Transverse colon (tissue), 4 donors: ENCODE measurements around the gene KCP. TPM values are rescaled to one million over a fixed set of nuclear protein-coding genes. Genes with fewer than 3 reads are reported as not detected.

Experiments
- DNase-seq: peaks from one replicate; pipeline ENCODE4 v3.0.0-alpha.2; 2019
- H3K27ac ChIP-seq, 4 donors: fragments of 200-600 bp; sonication (generic); 2 replicates each; pipeline ENCODE4 v1.5.1; 2016 to 2018; ENCODE audit warnings: inconsistent platforms in 4 of 4
- H3K27me3 ChIP-seq: fragments of 200-600 bp; sonication (generic); 2 replicates; pipeline ENCODE4 v1.5.1; 2017; ENCODE audit warnings: inconsistent platforms
- H3K36me3 ChIP-seq, 4 donors: fragments of 200-600 bp; sonication (generic); 2 replicates each; pipeline ENCODE4 v1.5.1; 2017 to 2019; ENCODE audit warnings: inconsistent platforms in 4 of 4
- H3K4me1 ChIP-seq, 4 donors: fragments of 200-600 bp; sonication (generic); 2 replicates each; pipeline ENCODE4 v1.5.1; 2017 to 2020; ENCODE audit warnings: inconsistent platforms in 4 of 4
- H3K4me3 ChIP-seq, 4 donors: fragments of 200-600 bp; sonication (generic); 1 replicate in 1 of 4; 2 replicates in 3 of 4; pipeline versions ENCODE4 v1.5.1 to v1.6.1; 2017 to 2019; ENCODE audit warnings: inconsistent platforms in 4 of 4
- H3K9me3 ChIP-seq, 2 donors: fragments of 200-600 bp; sonication (generic); 2 replicates each; pipeline ENCODE4 v1.5.1; 2017 to 2019; ENCODE audit warnings: inconsistent platforms in 2 of 2
- CTCF ChIP-seq, 5 experiments: fragments of 200-600 bp in 3 of 5; fragments of 450-650 bp in 2 of 5; sonication (generic) in 3 of 5; IDR thresholded peaks; 1 replicate in 2 of 5; 2 replicates in 3 of 5; pipeline ENCODE4 v1.5.1; 2016 to 2017; ENCODE audit warnings: antibody characterized with exemption in 5 of 5, inconsistent platforms in 3 of 5, mild to moderate bottlenecking in 2 of 5, moderate library complexity in 1 of 5
- EP300 ChIP-seq: sonication (generic); formaldehyde crosslinking; IDR thresholded peaks from one replicate; pipeline ENCODE4 v1.6.1; 2017; ENCODE audit warnings: antibody characterized with exemption, low read depth
- POLR2A ChIP-seq: fragments of 450-650 bp; IDR thresholded peaks from one replicate; pipeline ENCODE4 v1.6.1; 2016; ENCODE audit warnings: antibody characterized with exemption, mild to moderate bottlenecking, moderate library complexity
- POLR2AphosphoS5 ChIP-seq, 3 donors: sonication (generic); formaldehyde crosslinking; IDR thresholded peaks; one replicate each; pipeline ENCODE4 v1.6.1; 2016; ENCODE audit warnings: antibody characterized with exemption in 3 of 3
- WGBS, 2 donors: methylation state at CpG; one replicate each; pipeline ENCODE4 v1.1.5; 2018; ENCODE audit warnings: low coverage in 1 of 2; 5-methylcytosine and 5-hydroxymethylcytosine counted together
- in situ Hi-C, 4 donors: fragments of 200-750 bp; cut with MboI; loops; one replicate each; pipeline versions ENCODE4 v1.15.0 to v1.15.1; 2017; ENCODE audit warnings: low sequenced_read_pairs in 3 of 4, low pct_ligation_motif_present in 1 of 4, low pct_unique_long_range_greater_than_20kb in 1 of 4
- intact Hi-C: fragments of 100-400 bp; cut with DNase I; formaldehyde crosslinking; loops from one replicate; pipeline ENCODE4 v1.15.1; 2023; ENCODE audit warnings: low total_unique reads
- total RNA-seq, 4 donors: library from RNA; depleted of rRNA; stranded (reverse); fragments of >200 nt; gene quantifications; one replicate each; pipeline ENCODE4 v1.1.0, GENCODE V29; 2016

The KCP gene
- total RNA-seq, 4 donors from 2014 or later = 0.32 to 0.75 (median 0.68) TPM; not detected in 1

- H3K36me3 ChIP-seq = no peaks in the 10 kb centered on the region
- 86% methylated on average over 17 of the region's 17 CpGs; no CpG with 5 or more reads in 1 of the 2 donors for WGBS, 2 donors
- in situ Hi-C loops = no loop called here
- H3K4me1 ChIP-seq = peaks cover 5 to 27% (median 10%) of the 10 kb centered on the region in 4 donors
- H3K27me3 ChIP-seq = peaks cover 40% of the 10 kb centered on the region
- intact Hi-C loops = no loop called here
- peak overlapping the region; percentile 60 to 94 (median 81) for H3K27ac ChIP-seq
- H3K4me3 ChIP-seq = no peak overlapping the region
- no peak for DNase-seq
- peak in 1 of 3 donors; percentile 22 for TF ChIP-seq POLR2AphosphoS5 (IDR thresholded peaks at IDR 0.05)
- TF ChIP-seq EP300 = no peak
- no peaks in the 10 kb centered on the region for H3K9me3 ChIP-seq
Observed at GRCh38 chr7:128827248-128827958, 83.1 kb downstream of the KCP start.

- DNase-seq = no peak
- peak overlapping the region in 3 of 4 donors; percentile 60 to 94 (median 84) for H3K27ac ChIP-seq
- TF ChIP-seq EP300 (no peak), POLR2AphosphoS5 (IDR thresholded peaks at IDR 0.05) (no peak), CTCF (IDR thresholded peaks at IDR 0.05) (no peak), POLR2A (no peak)
- WGBS, 2 donors = 78 to 83% methylated on average over 1 of the region's 1 CpG
- intact Hi-C loops (no loop called here), in situ Hi-C loops (no loop called here)
- H3K4me1 ChIP-seq = peaks cover 5 to 22% (median 8%) of the 10 kb centered on the region in 4 donors
- H3K36me3 ChIP-seq = no peaks in the 10 kb centered on the region
- H3K27me3 ChIP-seq = peaks cover 35% of the 10 kb centered on the region
- H3K4me3 ChIP-seq = no peak overlapping the region
- H3K9me3 ChIP-seq = no peaks in the 10 kb centered on the region
Observed at GRCh38 chr7:128826916-128827247, 83.6 kb downstream of the KCP start.

Other genes with a start within 250 kb of the KCP start
- gene GARIN1A, start 238.4 kb downstream of the KCP start, total RNA-seq = 1 to 10 TPM in 1 of 4 donors, under 1 TPM in 2, not detected in 1; 0.27 to 1.4 (median 0.48) TPM
- 1,000 to 10,000 TPM in 1 of 4 donors, 10 to 100 TPM in 3; 23.6 to 1,780 (median 44.0) TPM for gene CALU, start 171.3 kb downstream of the KCP start, total RNA-seq
- gene OPN1SW, start 134.9 kb downstream of the KCP start, total RNA-seq = not detected
- 10 to 100 TPM in 2 of 4 donors, 1 to 10 TPM in 2; 1.9 to 16.5 (median 8.3) TPM for gene CCDC136, start 118.7 kb downstream of the KCP start, total RNA-seq
- 100 to 1,000 TPM in 1 of 4 donors, 10 to 100 TPM in 3; 21.3 to 234 (median 57.9) TPM for gene FLNC, start 80.3 kb downstream of the KCP start, total RNA-seq
- 100 to 1,000 TPM in 1 of 4 donors, 10 to 100 TPM in 3; 25.5 to 128 (median 63.2) TPM for gene ATP6V1F, start 47.9 kb downstream of the KCP start, total RNA-seq
- gene IRF5, start 27.2 kb upstream of the KCP start, total RNA-seq = 1 to 10 TPM; 2.2 to 10.0 (median 6.2) TPM
- gene TNPO3, start 144.4 kb upstream of the KCP start, total RNA-seq = 10 to 100 TPM; 29.9 to 41.6 (median 37.8) TPM
- 1 to 10 TPM; 2.5 to 8.1 (median 2.9) TPM for gene TSPAN33, start 234.0 kb upstream of the KCP start, total RNA-seq